Measurements from ENCODE around the gene CA4. TPM values are rescaled to one million over a fixed set of nuclear protein-coding genes. Genes with fewer than 3 reads are reported as not detected.

The CA4 gene
- total and polyA plus RNA-seq, 7 donors: 8.9 to 16.6 (median 11.8) TPM

GRCh38 chr17:60145006-60145935 lies 4.5 kb upstream of the CA4 start:
- Histone ChIP-seq H3K27ac (no peak overlapping the region), H3K36me3 (ENCODE audit: insufficient read depth in 1 of 2, low read depth in 1 of 2) (no peaks in the 10 kb centered on the region), H3K27me3 (ENCODE audit: insufficient read depth in 3 of 3, low read length in 2 of 3) (peaks cover 0 to 77% (median 22%) of the 10 kb centered on the region in 3 donors), H3K4me3 (no peak overlapping the region), H3K4me1 (peaks cover 15% of the 10 kb centered on the region), H3K9me3 (no peaks in the 10 kb centered on the region)
- ATAC-seq (no peak), DNase-seq (no peak)
- WGBS, 3 donors: 17 to 26% (median 25%) methylated on average over 17 of the region's 17 CpGs
- no peak for TF ChIP-seq CTCF (IDR thresholded peaks at IDR 0.05)
- intact Hi-C loops (cut with DNase I): loop anchor here in 1 of 2 donors (10.0 kb wide), 1 partner anchor 290 kb away; no protein-coding TSS in a partner anchor

GRCh38 chr17:60146206-60146605 lies 3.6 kb upstream of the CA4 start:
- H3K36me3 ChIP-seq (ENCODE audit: insufficient read depth in 1 of 2, low read depth in 1 of 2): no peaks in the 10 kb centered on the region
- intact Hi-C loops (cut with DNase I): loop anchor here in 1 of 2 donors (10.0 kb wide), 1 partner anchor 289 kb away; no protein-coding TSS in a partner anchor
- H3K9me3 ChIP-seq: no peaks in the 10 kb centered on the region
- ATAC-seq (no peak), DNase-seq (no peak)
- H3K27me3 ChIP-seq (ENCODE audit: insufficient read depth in 3 of 3, low read length in 2 of 3): peaks cover 0 to 77% (median 23%) of the 10 kb centered on the region in 3 donors
- H3K27ac ChIP-seq: no peak overlapping the region
- H3K4me3 ChIP-seq: no peak overlapping the region
- WGBS, 3 donors: 69 to 81% (median 77%) methylated on average over 2 of the region's 2 CpGs
- TF ChIP-seq CTCF (IDR thresholded peaks at IDR 0.05): no peak
- peaks cover 15% of the 10 kb centered on the region for H3K4me1 ChIP-seq

- Histone ChIP-seq H3K27ac (no peak overlapping the region), H3K4me1 (peaks cover 8% of the 10 kb centered on the region), H3K36me3 (ENCODE audit: insufficient read depth in 1 of 2, low read depth in 1 of 2) (no peaks in the 10 kb centered on the region), H3K4me3 (no peak overlapping the region), H3K9me3 (no peaks in the 10 kb centered on the region), H3K27me3 (ENCODE audit: insufficient read depth in 3 of 3, low read length in 2 of 3) (peaks cover 0 to 78% (median 29%) of the 10 kb centered on the region in 3 donors)
- intact Hi-C loops (cut with DNase I): loop anchor here in 1 of 2 donors (10.0 kb wide), 1 partner anchor 287 kb away; no protein-coding TSS in a partner anchor
- DNase-seq (no peak), ATAC-seq (no peak)
- TF ChIP-seq CTCF (IDR thresholded peaks at IDR 0.05): no peak
- WGBS, 3 donors: 62 to 69% (median 62%) methylated on average over 8 of the region's 8 CpGs
Observed at GRCh38 chr17:60147553-60148223, 2.1 kb upstream of the CA4 start.

GRCh38 chr17:60148373-60148772 lies 1.4 kb upstream of the CA4 start:
- no peak overlapping the region for H3K4me3 ChIP-seq
- ATAC-seq (no peak), DNase-seq (no peak)
- no peak for TF ChIP-seq CTCF (IDR thresholded peaks at IDR 0.05)
- H3K4me1 ChIP-seq: peaks cover 1% of the 10 kb centered on the region
- 18 to 27% (median 26%) methylated on average over 2 of the region's 2 CpGs for WGBS, 3 donors
- H3K36me3 ChIP-seq (ENCODE audit: insufficient read depth in 1 of 2, low read depth in 1 of 2): no peaks in the 10 kb centered on the region
- H3K9me3 ChIP-seq: no peaks in the 10 kb centered on the region
- H3K27ac ChIP-seq: no peak overlapping the region
- H3K27me3 ChIP-seq (ENCODE audit: insufficient read depth in 3 of 3, low read length in 2 of 3): peaks cover 0 to 83% (median 29%) of the 10 kb centered on the region in 3 donors
- intact Hi-C loops (cut with DNase I): loop anchor here in 1 of 2 donors (10.0 kb wide), 1 partner anchor 286 kb away; no protein-coding TSS in a partner anchor

All from psoas muscle (tissue), 8 donors.